Mesenteric fat pad (tissue), 1 donor: ENCODE results near the gene USH2A. TPM values are rescaled to one million over a fixed set of nuclear protein-coding genes. Genes with fewer than 3 reads are reported as not detected.

Source experiments
- DNase-seq: peaks from one replicate; pipeline ENCODE4 v3.0.0-alpha.2; 2020; ENCODE audit warnings: low spot score
- total RNA-seq: library from RNA; stranded (reverse); fragmentation: NEBNext Ultra II Directional; extraction: Animal tissue kit (Norgen Biotek cat#: 25700); gene quantifications from one replicate; pipeline ENCODE4 v1.2.1, GENCODE V29; 2021
- donor health status: DM: yes; HTN: yes; CAD: no.

USH2A gene
- total RNA-seq, 1 donor from 2014 or later, result not detected

- DNase-seq, result no peak
Observed at GRCh38 chr1:215720126-215720525, 703.1 kb downstream of the USH2A start.

GRCh38 chr1:215719552-215719951 lies 703.7 kb downstream of the USH2A start:
- no peak for DNase-seq

GRCh38 chr1:215718575-215719287 lies 704.5 kb downstream of the USH2A start:
- no peak for DNase-seq

GRCh38 chr1:215717677-215718426 lies 705.4 kb downstream of the USH2A start:
- DNase-seq, result no peak

GRCh38 chr1:215710899-215711225 lies 712.4 kb downstream of the USH2A start:
- DNase-seq, result no peak

GRCh38 chr1:215710036-215710898 lies 713.0 kb downstream of the USH2A start:
- DNase-seq, result no peak

GRCh38 chr1:215704089-215704860 lies 719.0 kb downstream of the USH2A start:
- no peak for DNase-seq

GRCh38 chr1:215682232-215682631 lies 741.0 kb downstream of the USH2A start:
- no peak for DNase-seq

GRCh38 chr1:215681041-215681440 lies 742.2 kb downstream of the USH2A start:
- DNase-seq, result no peak

- DNase-seq, result no peak
Observed at GRCh38 chr1:215679231-215679630, 744.0 kb downstream of the USH2A start.

GRCh38 chr1:215677112-215677511 lies 746.1 kb downstream of the USH2A start:
- no peak for DNase-seq

GRCh38 chr1:215673943-215674342 lies 749.3 kb downstream of the USH2A start:
- no peak for DNase-seq

GRCh38 chr1:215672482-215672881 lies 750.8 kb downstream of the USH2A start:
- no peak for DNase-seq

- DNase-seq, result no peak
Observed at GRCh38 chr1:215669806-215670491, 753.3 kb downstream of the USH2A start.

- DNase-seq, result no peak
Observed at GRCh38 chr1:215667761-215668160, 755.5 kb downstream of the USH2A start.

GRCh38 chr1:215665215-215665614 lies 758.0 kb downstream of the USH2A start:
- no peak for DNase-seq

- DNase-seq, result no peak
Observed at GRCh38 chr1:215661033-215661432, 762.2 kb downstream of the USH2A start.

GRCh38 chr1:215660259-215660658 lies 763.0 kb downstream of the USH2A start:
- DNase-seq, result no peak

- no peak for DNase-seq
Observed at GRCh38 chr1:215657047-215657446, 766.2 kb downstream of the USH2A start.

GRCh38 chr1:215652371-215652770 lies 770.9 kb downstream of the USH2A start:
- DNase-seq, result no peak

GRCh38 chr1:215651867-215652266 lies 771.4 kb downstream of the USH2A start:
- DNase-seq, result no peak
